Measurements from ENCODE around the gene PLA2G2F. TPM values are rescaled to one million over a fixed set of nuclear protein-coding genes. Genes with fewer than 3 reads are reported as not detected.

Gene PLA2G2F
- total and polyA plus RNA-seq, 2 experiments from 2014 or later: not detected

- TF ChIP-seq, protein P1, sequence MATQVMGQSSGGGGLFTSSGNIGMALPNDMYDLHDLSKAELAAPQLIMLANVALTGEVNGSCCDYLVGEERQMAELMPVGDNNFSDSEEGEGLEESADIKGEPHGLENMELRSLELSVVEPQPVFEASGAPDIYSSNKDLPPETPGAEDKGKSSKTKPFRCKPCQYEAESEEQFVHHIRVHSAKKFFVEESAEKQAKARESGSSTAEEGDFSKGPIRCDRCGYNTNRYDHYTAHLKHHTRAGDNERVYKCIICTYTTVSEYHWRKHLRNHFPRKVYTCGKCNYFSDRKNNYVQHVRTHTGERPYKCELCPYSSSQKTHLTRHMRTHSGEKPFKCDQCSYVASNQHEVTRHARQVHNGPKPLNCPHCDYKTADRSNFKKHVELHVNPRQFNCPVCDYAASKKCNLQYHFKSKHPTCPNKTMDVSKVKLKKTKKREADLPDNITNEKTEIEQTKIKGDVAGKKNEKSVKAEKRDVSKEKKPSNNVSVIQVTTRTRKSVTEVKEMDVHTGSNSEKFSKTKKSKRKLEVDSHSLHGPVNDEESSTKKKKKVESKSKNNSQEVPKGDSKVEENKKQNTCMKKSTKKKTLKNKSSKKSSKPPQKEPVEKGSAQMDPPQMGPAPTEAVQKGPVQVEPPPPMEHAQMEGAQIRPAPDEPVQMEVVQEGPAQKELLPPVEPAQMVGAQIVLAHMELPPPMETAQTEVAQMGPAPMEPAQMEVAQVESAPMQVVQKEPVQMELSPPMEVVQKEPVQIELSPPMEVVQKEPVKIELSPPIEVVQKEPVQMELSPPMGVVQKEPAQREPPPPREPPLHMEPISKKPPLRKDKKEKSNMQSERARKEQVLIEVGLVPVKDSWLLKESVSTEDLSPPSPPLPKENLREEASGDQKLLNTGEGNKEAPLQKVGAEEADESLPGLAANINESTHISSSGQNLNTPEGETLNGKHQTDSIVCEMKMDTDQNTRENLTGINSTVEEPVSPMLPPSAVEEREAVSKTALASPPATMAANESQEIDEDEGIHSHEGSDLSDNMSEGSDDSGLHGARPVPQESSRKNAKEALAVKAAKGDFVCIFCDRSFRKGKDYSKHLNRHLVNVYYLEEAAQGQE (IDR thresholded peaks at IDR 0.05; ENCODE audit: unreplicated experiment): no peak
- no peak for TF ChIP-seq POLR2AphosphoS5 (IDR thresholded peaks at IDR 0.05; ENCODE audit: low read depth)
- TF ChIP-seq, protein P2, sequence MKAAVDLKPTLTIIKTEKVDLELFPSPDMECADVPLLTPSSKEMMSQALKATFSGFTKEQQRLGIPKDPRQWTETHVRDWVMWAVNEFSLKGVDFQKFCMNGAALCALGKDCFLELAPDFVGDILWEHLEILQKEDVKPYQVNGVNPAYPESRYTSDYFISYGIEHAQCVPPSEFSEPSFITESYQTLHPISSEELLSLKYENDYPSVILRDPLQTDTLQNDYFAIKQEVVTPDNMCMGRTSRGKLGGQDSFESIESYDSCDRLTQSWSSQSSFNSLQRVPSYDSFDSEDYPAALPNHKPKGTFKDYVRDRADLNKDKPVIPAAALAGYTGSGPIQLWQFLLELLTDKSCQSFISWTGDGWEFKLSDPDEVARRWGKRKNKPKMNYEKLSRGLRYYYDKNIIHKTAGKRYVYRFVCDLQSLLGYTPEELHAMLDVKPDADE (IDR thresholded peaks at IDR 0.05): no peak
- TF ChIP-seq EZH2phosphoT487 (IDR thresholded peaks at IDR 0.05; ENCODE audit: unreplicated experiment): no peak
- TF ChIP-seq STAT1 (IDR thresholded peaks at IDR 0.05; ENCODE audit: unreplicated experiment): no peak
- TF ChIP-seq JUNB (IDR thresholded peaks at IDR 0.05; ENCODE audit: unreplicated experiment): no peak
- no peak for TF ChIP-seq ZNF331 (CRISPR knock-in tag; IDR thresholded peaks at IDR 0.05; ENCODE audit: low read depth)
- no peak for TF ChIP-seq CTCF (conservative IDR thresholded peaks at IDR 0.05; ENCODE audit: low read depth in 2 of 2)
These were observed 9.7 kb downstream of the PLA2G2F start (continued) for GRCh38 chr1:20148571-20149500.

- no peaks in the 10 kb centered on the region for H3K9me3 Mint-ChIP-seq
- H3K4me1 ChIP-seq (ENCODE audit: insufficient read depth): peaks cover 9% of the 10 kb centered on the region; the same call in 1 of the 2 replicates
- H3K4me3 ChIP-seq: no peak overlapping the region
- H3K4me2 ChIP-seq: no peak overlapping the region
- no peak for DNase-seq (ENCODE audit: low spot score)
- no peaks in the 10 kb centered on the region for H3K27me3 ChIP-seq (ENCODE audit: insufficient read depth)
- H3K4me3 Mint-ChIP-seq: no peak overlapping the region
- ATAC-seq: no peak
- no peak overlapping the region for H3K27ac ChIP-seq (ENCODE audit: low read depth)
- H3K36me3 Mint-ChIP-seq (ENCODE audit: low read depth): no peaks in the 10 kb centered on the region
- no peak overlapping the region for H3K27ac Mint-ChIP-seq
- no peaks in the 10 kb centered on the region for H3K79me2 ChIP-seq (replicated peaks; ENCODE audit: insufficient read depth)
- no peaks in the 10 kb centered on the region for H3K36me3 ChIP-seq (ENCODE audit: insufficient read depth)
- H3K9me2 ChIP-seq (ENCODE audit: insufficient read depth): no peaks in the 10 kb centered on the region
- no peak overlapping the region for H2AFZ ChIP-seq
- peaks cover 20% of the 10 kb centered on the region; the same call in 2 of the 3 replicates for H3K4me1 Mint-ChIP-seq
- no peaks in the 10 kb centered on the region for H4K20me1 ChIP-seq (replicated peaks; ENCODE audit: insufficient read depth)
- H3F3A ChIP-seq (replicated peaks; ENCODE audit: low read depth): 0 out of 2 replicates have a peak, but pooled peaks cover 3% of the 10 kb centered on the region
- peaks cover 3% of the 10 kb centered on the region for H3K27me3 Mint-ChIP-seq (ENCODE audit: insufficient read depth, low read depth, poor library complexity)
- no peak for TF ChIP-seq ZNF331 (CRISPR knock-in tag; IDR thresholded peaks at IDR 0.05; ENCODE audit: low read depth)
- TF ChIP-seq STAT1 (IDR thresholded peaks at IDR 0.05; ENCODE audit: unreplicated experiment): no peak
- TF ChIP-seq NANOG (IDR thresholded peaks at IDR 0.05; ENCODE audit: borderline replicate concordance): no peak
- TF ChIP-seq, protein P1 (IDR thresholded peaks at IDR 0.05; ENCODE audit: unreplicated experiment): no peak
- no peak for TF ChIP-seq CREB1 (CRISPR knock-in tag; IDR thresholded peaks at IDR 0.05; ENCODE audit: low read depth)
These were observed 10.6 kb downstream of the PLA2G2F start for GRCh38 chr1:20149601-20150325.
